OCI-LY3 (cell line): Measurements from ENCODE around the gene THUMPD2.

Source experiments
- H2AFZ ChIP-seq: fragments of 200-600, 300-600 bp; shearing (Covaris generic); 2 replicates; pipeline ENCODE4 v1.6.0; 2014; ENCODE audit warnings: antibody characterized with exemption, low read depth, low read length
- H3K27ac ChIP-seq: fragments of 200-600, 300-600 bp; sonication (generic); 2 replicates; pipeline ENCODE4 v1.5.1; 2014; ENCODE audit warnings: mild to moderate bottlenecking, low read length, moderate library complexity, mixed read lengths
- H3K27me3 ChIP-seq: fragments of 200-600, 300-600 bp; sonication (generic); 2 replicates; pipeline ENCODE4 v1.6.1; 2014; ENCODE audit warnings: low read depth, low read length, mixed read lengths
- H3K36me3 ChIP-seq: fragments of 200-600, 300-600 bp; sonication (generic); replicated peaks from 2 replicates; pipeline ENCODE3; 2014; ENCODE audit warnings: low read depth, low read length, mixed read lengths
- H3K4me1 ChIP-seq: fragments of 300-600, 200-600 bp; sonication (generic); 2 replicates; pipeline ENCODE4 v1.6.1; 2014; ENCODE audit warnings: low read length, mixed read lengths
- H3K4me2 ChIP-seq: fragments of 200-600, 300-600 bp; sonication (generic); 2 replicates; pipeline ENCODE4 v1.6.1; 2014; ENCODE audit warnings: low read length, mixed read lengths
- H3K4me3 ChIP-seq: fragments of 300-600, 200-600 bp; sonication (generic); 2 replicates; pipeline ENCODE4 v1.5.1; 2014; ENCODE audit warnings: antibody characterized with exemption, mild to moderate bottlenecking, low read length, moderate library complexity
- H3K79me2 ChIP-seq: fragments of 300-600, 200-600 bp; shearing (Covaris generic); 2 replicates; pipeline ENCODE4 v1.6.1; 2014; ENCODE audit warnings: mild to moderate bottlenecking, low read length, mixed read lengths
- H3K9ac ChIP-seq: fragments of 300-600, 200-600 bp; shearing (Covaris generic); 2 replicates; pipeline ENCODE4 v1.6.0; 2014; ENCODE audit warnings: mild to moderate bottlenecking, low read length, moderate library complexity
- H3K9me3 ChIP-seq: fragments of 200-600, 300-600 bp; shearing (Covaris generic); 2 replicates; pipeline ENCODE4 v1.6.1; 2014; ENCODE audit warnings: low read length, mixed read lengths; ENCODE audit not compliant: insufficient read depth
- H4K20me1 ChIP-seq: fragments of 200-600, 300-600 bp; sonication (generic); 2 replicates; pipeline ENCODE4 v1.6.1; 2016; ENCODE audit warnings: low read length, mixed read lengths; ENCODE audit not compliant: insufficient read depth
- EZH2phosphoT487 ChIP-seq: fragments of 200-600 bp; shearing (Covaris generic); IDR thresholded peaks from 2 replicates; pipeline ENCODE4 v1.6.1; 2018; ENCODE audit warnings: antibody characterized with exemption, mixed run types, low read depth
- TF ChIP-seq, protein P1 (sequence below): fragments of 200-600, 300-600 bp; sonication (generic); IDR thresholded peaks from 2 replicates; pipeline ENCODE4 v1.5.1; 2014; ENCODE audit warnings: antibody characterized with exemption, low read length, low read depth

THUMPD2 gene

GRCh38 chr2:39778775-39779340 is at the start of gene THUMPD2:
TSS of gene THUMPD2 (minus strand) at chr2:39779258. CDS start at chr2:39779239, 19 bp downstream.
- Histone ChIP-seq H3K27ac (peak within 1 kb of the TSS; percentile 56), H3K9ac (peak within 1 kb of the TSS; percentile 85), H3K9me3 (no peaks in the 10 kb centered on the region), H3K4me1 (peaks cover 21% of the 10 kb centered on the region), H3K4me2 (peak within 1 kb of the TSS; percentile 84), H2AFZ (peak within 1 kb of the TSS; percentile 96), H3K27me3 (no peaks in the 10 kb centered on the region), H3K79me2 (peaks cover 52% of the 10 kb centered on the region), H3K36me3 (peaks cover 17% of the 10 kb centered on the region), H4K20me1 (peaks cover 19% of the 10 kb centered on the region), H3K4me3 (peak within 1 kb of the TSS; percentile 88)
- TF ChIP-seq, protein P1, sequence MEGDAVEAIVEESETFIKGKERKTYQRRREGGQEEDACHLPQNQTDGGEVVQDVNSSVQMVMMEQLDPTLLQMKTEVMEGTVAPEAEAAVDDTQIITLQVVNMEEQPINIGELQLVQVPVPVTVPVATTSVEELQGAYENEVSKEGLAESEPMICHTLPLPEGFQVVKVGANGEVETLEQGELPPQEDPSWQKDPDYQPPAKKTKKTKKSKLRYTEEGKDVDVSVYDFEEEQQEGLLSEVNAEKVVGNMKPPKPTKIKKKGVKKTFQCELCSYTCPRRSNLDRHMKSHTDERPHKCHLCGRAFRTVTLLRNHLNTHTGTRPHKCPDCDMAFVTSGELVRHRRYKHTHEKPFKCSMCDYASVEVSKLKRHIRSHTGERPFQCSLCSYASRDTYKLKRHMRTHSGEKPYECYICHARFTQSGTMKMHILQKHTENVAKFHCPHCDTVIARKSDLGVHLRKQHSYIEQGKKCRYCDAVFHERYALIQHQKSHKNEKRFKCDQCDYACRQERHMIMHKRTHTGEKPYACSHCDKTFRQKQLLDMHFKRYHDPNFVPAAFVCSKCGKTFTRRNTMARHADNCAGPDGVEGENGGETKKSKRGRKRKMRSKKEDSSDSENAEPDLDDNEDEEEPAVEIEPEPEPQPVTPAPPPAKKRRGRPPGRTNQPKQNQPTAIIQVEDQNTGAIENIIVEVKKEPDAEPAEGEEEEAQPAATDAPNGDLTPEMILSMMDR, result no peak
- TF ChIP-seq EZH2phosphoT487, result no peak

DNA sequence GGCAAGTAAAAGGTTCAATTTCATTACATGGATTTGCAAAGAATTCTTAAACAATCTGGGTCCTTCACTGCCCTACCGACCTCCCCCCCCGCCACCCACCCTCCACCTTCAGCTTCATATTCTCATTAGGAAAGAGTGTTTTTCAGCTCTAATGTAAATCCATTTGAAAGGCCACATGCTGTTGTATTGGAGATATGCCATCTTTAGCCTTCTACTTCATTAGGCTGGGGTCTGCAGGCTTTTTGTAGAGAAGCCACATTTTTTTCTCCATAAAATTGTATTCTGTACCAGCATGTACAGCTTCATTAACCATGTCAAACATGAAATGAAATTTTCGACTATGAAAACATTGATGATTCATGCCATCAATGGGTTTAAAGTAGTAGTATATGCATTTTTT is 42.8 kb upstream of the THUMPD2 start:
- Histone ChIP-seq H3K4me1 (no peaks in the 10 kb centered on the region), H3K36me3 (no peaks in the 10 kb centered on the region), H3K27ac (no peak overlapping the region), H3K4me3 (no peak overlapping the region), H3K79me2 (no peaks in the 10 kb centered on the region), H3K4me2 (no peak overlapping the region), H3K9me3 (no peaks in the 10 kb centered on the region), H3K9ac (no peak overlapping the region), H4K20me1 (no peaks in the 10 kb centered on the region), H3K27me3 (no peaks in the 10 kb centered on the region), H2AFZ (no peak overlapping the region)
- TF ChIP-seq, protein P1, result no peak
- no peak for TF ChIP-seq EZH2phosphoT487

- no peaks in the 10 kb centered on the region for H3K36me3 ChIP-seq
- no peak overlapping the region for H3K4me3 ChIP-seq
- TF ChIP-seq, protein P1, result no peak
- no peak for TF ChIP-seq EZH2phosphoT487
- no peaks in the 10 kb centered on the region for H3K79me2 ChIP-seq
- no peak overlapping the region for H3K9ac ChIP-seq
- no peaks in the 10 kb centered on the region for H3K9me3 ChIP-seq
- H3K27ac ChIP-seq, result no peak overlapping the region
- no peak overlapping the region for H3K4me2 ChIP-seq
- no peak overlapping the region for H2AFZ ChIP-seq
- H4K20me1 ChIP-seq, result no peaks in the 10 kb centered on the region
- no peaks in the 10 kb centered on the region for H3K4me1 ChIP-seq
- no peaks in the 10 kb centered on the region for H3K27me3 ChIP-seq
Measured at GRCh38 chr2:39816845-39817244, 37.8 kb upstream of the THUMPD2 start.

- TF ChIP-seq, protein P1, result no peak
- no peak for TF ChIP-seq EZH2phosphoT487
- H3K27me3 ChIP-seq, result no peaks in the 10 kb centered on the region
Measured at GRCh38 chr2:39816428-39816827, 37.4 kb upstream of the THUMPD2 start.

More at GRCh38 chr2:39816428-39816827, 37.4 kb upstream of the THUMPD2 start:
- no peaks in the 10 kb centered on the region for H4K20me1 ChIP-seq
- no peak overlapping the region for H3K4me2 ChIP-seq
- H3K79me2 ChIP-seq, result no peaks in the 10 kb centered on the region
- H3K9me3 ChIP-seq, result no peaks in the 10 kb centered on the region
- H3K27ac ChIP-seq, result no peak overlapping the region
- no peak overlapping the region for H3K4me3 ChIP-seq
- no peak overlapping the region for H2AFZ ChIP-seq
- H3K36me3 ChIP-seq, result no peaks in the 10 kb centered on the region
- no peak overlapping the region for H3K9ac ChIP-seq
- no peaks in the 10 kb centered on the region for H3K4me1 ChIP-seq
